Pulmonary artery endothelial cell (primary cell): Measurements from ENCODE around the gene LLGL2. TPM values are rescaled to one million over a fixed set of nuclear protein-coding genes. Genes with fewer than 3 reads are reported as not detected.

Experiments
- DNase-seq: peaks from one replicate; pipeline ENCODE4 v3.0.0-alpha.2; 2011; ENCODE audit warnings: low read depth, low spot score
- total RNA-seq: library from RNA; depleted of rRNA; stranded (reverse); fragments of >200 nt; gene quantifications from 2 replicates; pipeline ENCODE4 v1.2.3, GENCODE V29; 2014

Gene LLGL2
- total RNA-seq, 1 donor from 2014 or later: 3.2 TPM

- no peak for DNase-seq
Measured at GRCh38 chr17:75521951-75522727, 3.4 kb upstream of the LLGL2 start.

- no peak for DNase-seq
Measured at GRCh38 chr17:75523647-75524046, 1.9 kb upstream of the LLGL2 start.

- no peak for DNase-seq
Measured at GRCh38 chr17:75524269-75524969, 1.1 kb upstream of the LLGL2 start.

GRCh38 chr17:75525806-75526554, 483 bp downstream of the LLGL2 start:
- no peak for DNase-seq

GRCh38 chr17:75526555-75527270, 1.2 kb downstream of the LLGL2 start:
- DNase-seq: no peak

GRCh38 chr17:75530837-75531720, 5.6 kb downstream of the LLGL2 start:
- no peak for DNase-seq

- DNase-seq: no peak
Measured at GRCh38 chr17:75531721-75532072, 6.2 kb downstream of the LLGL2 start.

GRCh38 chr17:75535119-75535537, 9.6 kb downstream of the LLGL2 start:
- no peak for DNase-seq

- no peak for DNase-seq
Measured at GRCh38 chr17:75535871-75536270, 10.4 kb downstream of the LLGL2 start.

GRCh38 chr17:75536366-75536765, 10.9 kb downstream of the LLGL2 start:
- no peak for DNase-seq

- DNase-seq: no peak
Measured at GRCh38 chr17:75539967-75540729, 14.7 kb downstream of the LLGL2 start.

GRCh38 chr17:75540923-75541503, 15.5 kb downstream of the LLGL2 start:
- no peak for DNase-seq

GRCh38 chr17:75542229-75542628, 16.7 kb downstream of the LLGL2 start:
- no peak for DNase-seq

- no peak for DNase-seq
Measured at GRCh38 chr17:75542728-75543336, 17.3 kb downstream of the LLGL2 start.

GRCh38 chr17:75544250-75544649, 18.8 kb downstream of the LLGL2 start:
- no peak for DNase-seq

- no peak for DNase-seq
Measured at GRCh38 chr17:75546181-75546580, 20.7 kb downstream of the LLGL2 start.

- no peak for DNase-seq
Measured at GRCh38 chr17:75547091-75547490, 21.6 kb downstream of the LLGL2 start.

- DNase-seq: no peak
Measured at GRCh38 chr17:75548813-75549212, 23.3 kb downstream of the LLGL2 start.
